NCI-H1105 treated with DMSO at 0.1 percent for 48 hours (cell line): ENCODE data around the gene PCGF3.
"Not testable (repeated sequence)": the region's sequence is repeated elsewhere in the genome, so short reads cannot be mapped to it uniquely, and the experiment has no call there.

Source experiments
- DNase-seq: peaks from one replicate; lab custom pipeline; 2025; lab: John Stamatoyannopoulos, UW

The PCGF3 gene

GRCh38 chr4:704198-704891, 1.3 kb upstream of the PCGF3 start:
- DNase-seq, result no peak

- no peak for DNase-seq
Measured at GRCh38 chr4:704971-705277, 708 bp upstream of the PCGF3 start.

GRCh38 chr4:706083-706633, 526 bp downstream of the PCGF3 start:
- not testable (repeated sequence) for DNase-seq

GRCh38 chr4:706834-707598, 1.4 kb downstream of the PCGF3 start:
- DNase-seq, result no peak

- DNase-seq, result no peak
Measured at GRCh38 chr4:707929-708630, 2.4 kb downstream of the PCGF3 start.

- DNase-seq, result no peak
Measured at GRCh38 chr4:708631-708933, 3.0 kb downstream of the PCGF3 start.

- DNase-seq, result no peak
Measured at GRCh38 chr4:709348-709747, 3.7 kb downstream of the PCGF3 start.

GRCh38 chr4:710116-710515, 4.5 kb downstream of the PCGF3 start:
- no peak for DNase-seq

- DNase-seq, result no peak
Measured at GRCh38 chr4:710916-711315, 5.3 kb downstream of the PCGF3 start.

GRCh38 chr4:712093-712492, 6.5 kb downstream of the PCGF3 start:
- no peak for DNase-seq

- no peak for DNase-seq
Measured at GRCh38 chr4:712916-713632, 7.4 kb downstream of the PCGF3 start.

GRCh38 chr4:714087-714486, 8.5 kb downstream of the PCGF3 start:
- no peak for DNase-seq

- no peak for DNase-seq
Measured at GRCh38 chr4:717601-718320, 12.1 kb downstream of the PCGF3 start.

- no peak for DNase-seq
Measured at GRCh38 chr4:718460-718859, 12.8 kb downstream of the PCGF3 start.

GRCh38 chr4:720111-720860, 14.7 kb downstream of the PCGF3 start:
- no peak for DNase-seq

GRCh38 chr4:721261-722168, 15.9 kb downstream of the PCGF3 start:
- no peak for DNase-seq

- DNase-seq, result no peak
Measured at GRCh38 chr4:722169-722725, 16.6 kb downstream of the PCGF3 start.

GRCh38 chr4:722851-723360, 17.3 kb downstream of the PCGF3 start:
- DNase-seq, result no peak

GRCh38 chr4:723751-724530, 18.3 kb downstream of the PCGF3 start:
- no peak for DNase-seq
